ENCODE results near the gene DGKI.
"Not testable (repeated sequence)": the region's sequence is repeated elsewhere in the genome, so short reads cannot be mapped to it uniquely, and the experiment has no call there.

The DGKI gene

DNA sequence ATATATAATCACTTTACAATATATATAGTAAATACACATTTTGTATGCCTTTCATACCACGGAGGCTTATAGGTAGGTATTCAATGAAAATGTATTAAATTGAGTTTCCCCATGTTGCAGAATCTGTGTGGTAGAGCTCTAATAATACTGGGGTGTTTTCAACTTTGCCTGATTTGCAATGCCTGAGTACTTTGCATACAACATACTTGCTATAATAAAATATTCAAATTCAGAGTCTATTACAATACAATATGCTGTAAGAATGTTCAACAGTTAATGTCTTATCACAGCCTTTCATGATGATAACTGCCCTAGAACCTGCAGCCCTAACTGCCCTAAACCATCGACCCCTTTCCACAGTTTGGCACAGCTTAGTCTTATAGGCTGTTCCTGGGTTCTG lies 114.6 kb downstream of the DGKI start:
- DNase-seq = no peak

DNA sequence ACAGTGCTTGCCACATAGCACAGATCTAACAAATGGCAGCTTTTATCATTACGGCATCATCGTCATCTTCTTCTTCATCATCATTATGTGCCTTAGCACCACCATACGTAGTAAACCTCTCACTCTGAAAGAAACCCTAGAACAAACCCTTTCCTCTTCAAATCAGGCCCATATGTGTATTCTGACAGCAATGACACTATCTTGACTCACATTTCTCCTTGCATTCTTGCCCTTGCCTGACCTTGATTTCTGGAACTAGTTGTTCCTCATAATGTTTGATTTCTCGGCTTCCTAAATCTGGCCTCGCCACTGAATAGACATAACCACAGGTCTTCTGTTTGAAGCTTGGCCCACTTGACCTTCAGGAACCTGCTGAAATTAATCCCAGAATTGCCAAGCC lies 115.3 kb downstream of the DGKI start:
- DNase-seq = no peak

DNA sequence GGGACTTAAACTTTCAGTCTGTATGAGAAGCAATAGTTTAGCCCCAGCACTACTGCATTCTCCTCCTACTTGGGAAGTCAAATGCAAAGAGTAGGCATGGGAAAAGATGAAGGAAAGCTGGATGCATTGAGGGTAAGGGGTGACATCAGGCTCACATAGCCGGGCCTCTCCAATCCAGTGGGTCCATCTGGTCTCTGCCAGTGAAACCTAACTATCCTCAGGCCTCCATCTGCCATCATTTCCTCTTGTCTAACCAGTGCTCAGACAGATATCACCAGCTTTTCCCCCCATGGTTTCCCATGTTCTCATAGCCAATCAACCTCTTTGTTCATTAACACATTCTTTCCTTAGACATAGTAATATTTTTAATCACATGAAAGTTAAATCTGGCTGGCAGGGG lies 118.3 kb downstream of the DGKI start:
- no peak for DNase-seq

DNA sequence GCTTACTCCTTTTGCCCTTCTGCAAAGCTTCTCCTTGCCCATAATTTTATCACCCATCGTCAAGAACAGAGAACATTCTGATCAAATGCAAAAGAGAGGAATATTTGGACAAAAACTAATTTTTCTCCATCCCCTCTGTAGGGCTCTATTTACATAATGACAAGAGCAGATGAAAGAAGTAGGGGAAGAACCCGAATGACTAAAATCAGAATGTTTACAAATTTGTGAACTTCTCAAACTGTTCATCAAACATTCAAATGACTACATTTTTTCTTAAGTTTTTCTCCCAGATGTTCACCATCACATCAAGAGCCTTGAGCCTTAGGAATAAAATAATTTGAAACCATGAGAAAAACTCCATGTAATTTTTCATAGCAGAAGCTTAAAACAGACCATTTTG lies 119.4 kb downstream of the DGKI start:
- no peak for DNase-seq

DNA sequence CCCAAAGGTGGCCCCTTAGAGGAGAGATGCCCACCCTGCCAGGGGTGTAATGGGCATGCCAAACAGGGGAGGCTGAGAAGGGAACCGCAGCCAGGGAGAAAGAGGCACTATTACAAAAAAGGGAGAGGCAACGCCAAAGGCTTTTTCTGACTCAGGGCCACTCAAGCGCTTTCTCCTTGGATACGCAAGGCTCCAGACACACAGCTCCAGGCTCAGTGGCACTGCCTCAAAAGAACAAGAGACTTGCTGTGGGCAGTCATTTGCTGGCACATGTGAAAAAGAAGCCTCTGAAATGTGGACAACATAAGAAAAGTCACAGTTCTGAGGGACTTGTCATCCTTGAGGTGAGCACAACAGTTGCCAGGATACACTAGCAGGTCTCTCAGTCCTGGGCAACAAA lies 128.4 kb downstream of the DGKI start:
- no peak for DNase-seq

DNA sequence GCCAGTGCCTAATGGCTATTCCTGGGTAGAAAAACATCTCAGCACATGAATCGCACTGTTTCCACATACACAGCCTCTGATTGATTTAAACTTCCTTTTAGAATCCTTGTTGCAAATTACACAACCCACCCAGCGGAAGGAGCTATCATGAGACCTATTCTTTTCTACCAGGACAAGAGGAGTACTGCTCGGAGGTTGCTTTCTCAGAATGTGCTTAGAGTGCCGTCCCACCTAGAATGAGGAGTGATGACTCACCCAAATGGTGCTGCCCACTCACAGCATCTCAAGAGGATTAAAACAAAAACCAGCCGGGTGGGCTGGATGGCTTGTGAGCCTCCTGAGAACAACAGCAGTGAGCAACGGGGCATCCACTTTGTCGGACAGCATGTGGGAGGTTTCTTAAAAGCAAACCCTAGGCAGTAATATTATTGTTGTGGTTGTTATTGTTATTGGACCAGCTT lies 128.9 kb downstream of the DGKI start:
- no peak for DNase-seq

DNA sequence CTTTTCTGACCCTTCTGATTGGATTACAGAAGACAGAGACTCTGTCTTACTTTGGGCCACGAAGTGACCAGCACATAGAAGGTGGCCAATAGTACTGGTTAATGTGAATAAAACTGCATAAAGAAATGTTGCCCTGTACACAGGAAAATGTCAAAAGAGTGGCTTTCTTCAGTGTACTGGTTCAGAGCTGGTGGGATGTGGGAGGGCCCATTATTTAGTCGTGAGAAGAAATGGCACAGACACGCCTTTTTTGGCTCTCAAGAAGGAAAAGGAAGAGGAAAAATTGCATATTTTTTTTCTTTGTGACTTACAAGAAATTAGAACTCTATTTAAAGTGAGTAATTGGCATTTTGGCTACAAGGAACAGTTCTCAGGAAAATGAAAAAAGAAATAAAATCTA lies 129.7 kb downstream of the DGKI start:
- DNase-seq = no peak

DNA sequence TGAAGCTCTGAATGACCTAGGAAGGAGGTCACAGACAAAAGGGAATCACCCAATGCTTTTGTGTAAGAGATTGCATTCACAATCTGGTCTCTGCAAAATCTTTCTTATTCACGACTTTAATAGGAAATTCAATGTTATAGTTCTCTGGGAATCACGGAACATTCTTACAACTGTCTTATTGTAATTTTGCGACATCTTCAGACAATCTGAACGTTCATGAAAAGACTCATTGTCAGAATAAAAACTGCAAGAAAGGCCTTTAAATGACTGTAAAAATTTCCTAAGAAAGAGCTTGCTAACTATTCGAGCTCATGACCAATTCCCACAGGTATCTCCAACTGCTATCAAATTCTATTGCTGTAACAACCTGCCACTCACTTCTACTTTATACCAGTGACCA lies 130.7 kb downstream of the DGKI start:
- no peak for DNase-seq

DNA sequence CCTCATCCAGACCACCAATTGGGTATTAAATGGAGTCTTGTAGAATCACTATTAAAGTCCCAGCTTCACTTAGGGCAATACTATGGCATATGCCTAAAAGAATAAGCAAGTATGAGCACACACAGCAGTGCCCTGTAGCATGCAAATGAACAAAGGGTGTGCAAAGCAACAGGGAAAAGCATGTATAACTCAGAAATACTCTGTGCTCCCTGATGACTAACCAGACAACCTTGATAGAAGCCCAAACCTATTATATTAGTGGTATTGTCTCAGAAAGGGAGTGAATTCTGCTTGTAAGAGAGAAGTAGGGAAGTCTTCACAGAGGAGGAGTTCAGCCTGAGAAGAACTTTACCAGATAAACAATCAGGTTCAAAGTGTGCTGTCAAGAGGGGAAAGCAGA lies 131.2 kb downstream of the DGKI start:
- DNase-seq = no peak

DNA sequence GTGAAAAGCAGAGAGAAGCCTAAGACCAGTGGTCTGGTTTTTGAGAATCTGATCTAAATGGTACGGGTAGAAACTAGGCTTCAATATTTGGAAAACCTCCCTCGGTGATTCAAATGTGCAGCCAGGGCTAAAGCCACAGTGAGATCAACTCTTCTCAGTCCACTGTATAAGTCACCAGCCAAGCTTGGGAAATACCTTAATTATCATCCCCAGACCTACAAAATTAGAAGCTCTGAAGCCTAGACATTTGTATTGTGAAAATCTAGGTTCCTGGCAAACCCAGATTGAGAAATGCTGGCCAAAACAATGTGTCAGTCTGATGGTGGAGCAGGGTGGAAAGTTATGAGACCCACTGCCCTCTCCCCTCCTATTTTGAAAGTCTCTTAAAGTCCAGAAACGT lies 131.7 kb downstream of the DGKI start:
- no peak for DNase-seq

DNA sequence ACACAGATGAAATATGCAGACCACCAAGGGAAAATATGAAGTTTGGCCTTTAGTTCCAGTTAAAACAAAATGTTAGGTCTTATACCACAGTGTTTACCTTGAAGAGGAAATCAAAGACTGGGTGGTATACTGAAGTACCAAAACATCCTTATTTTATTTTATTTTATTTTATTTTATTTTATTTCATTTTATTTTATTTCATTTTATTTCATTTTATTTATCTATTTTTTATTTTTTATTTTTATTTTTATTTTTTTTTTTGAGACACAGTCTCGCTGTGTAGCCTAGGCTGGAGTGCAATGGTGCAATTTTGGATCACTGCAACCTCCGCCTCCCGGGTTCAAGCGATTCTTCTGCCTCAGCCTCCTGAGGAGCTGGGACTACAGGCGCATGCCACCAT lies 140.4 kb downstream of the DGKI start:
- DNase-seq = not testable (repeated sequence)

DNA sequence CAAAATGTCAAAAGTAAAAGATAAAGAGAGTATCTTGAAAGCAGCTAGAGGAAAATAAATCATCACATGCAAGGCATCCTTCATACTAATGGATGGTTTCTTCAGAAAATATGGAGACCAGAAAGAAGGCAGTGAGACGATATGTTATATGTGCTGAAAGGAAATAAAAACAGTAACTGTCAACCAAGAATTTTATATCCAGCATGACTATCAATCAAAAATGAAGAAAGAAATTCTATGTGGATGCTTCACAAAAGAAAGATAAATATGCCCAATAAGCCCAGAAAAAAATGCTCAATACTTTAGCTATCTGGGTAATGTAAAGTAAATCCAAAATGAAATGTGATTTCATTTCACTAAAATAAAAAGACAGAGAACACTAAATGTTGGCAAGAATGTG lies 142.1 kb downstream of the DGKI start:
- DNase-seq = no peak

DNA sequence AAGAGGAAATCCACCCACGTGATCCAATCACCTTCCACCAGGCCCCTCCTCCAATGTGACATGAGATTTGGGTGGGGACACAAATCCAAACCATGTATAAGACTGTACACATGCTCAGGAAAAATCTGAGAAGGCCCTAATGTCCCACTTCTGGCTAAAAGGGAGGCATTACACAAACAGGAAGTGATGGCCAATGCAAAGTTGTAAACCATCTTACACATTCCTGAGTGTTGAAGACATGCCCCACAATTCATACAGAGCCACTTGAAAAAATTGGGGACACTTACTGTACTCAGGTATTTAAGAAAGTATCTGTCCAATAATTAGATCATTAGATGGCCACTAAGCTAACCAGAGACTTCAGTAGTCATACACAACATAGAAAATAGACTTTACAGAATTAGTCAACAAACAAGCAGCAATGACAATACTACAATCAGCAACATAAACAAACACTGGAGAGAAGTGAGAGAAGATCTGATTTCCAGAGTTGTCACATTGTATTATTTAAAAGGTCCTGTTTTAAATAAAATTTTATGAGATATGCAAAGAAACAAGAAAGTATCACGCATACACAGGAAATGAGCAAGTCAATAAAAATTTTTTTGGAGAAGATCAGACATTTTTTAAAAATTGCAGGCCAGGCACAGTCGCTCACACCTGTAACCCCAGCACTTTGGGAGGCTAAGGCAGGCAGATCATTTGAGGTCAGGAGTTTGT lies 143.3 kb downstream of the DGKI start:
- no peak for DNase-seq

DNA sequence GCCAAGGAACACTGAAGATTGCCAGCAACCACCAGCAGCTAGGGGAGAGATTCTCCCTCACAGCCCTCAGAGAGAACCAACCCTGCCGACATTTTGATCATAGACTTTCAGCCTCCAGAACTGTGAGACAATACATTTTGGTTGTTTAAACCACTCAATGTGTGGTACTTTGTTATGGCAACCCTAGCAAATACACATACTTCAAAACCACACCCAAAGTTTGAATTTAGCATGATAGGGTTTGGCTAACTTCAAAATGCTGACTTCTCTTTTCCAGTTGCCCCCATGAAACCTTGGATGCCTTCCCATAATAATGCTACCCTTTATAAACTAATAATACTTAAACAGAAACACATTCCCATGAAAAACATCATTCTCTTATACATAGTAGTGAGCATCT lies 149.8 kb downstream of the DGKI start:
- DNase-seq = no peak

DNA sequence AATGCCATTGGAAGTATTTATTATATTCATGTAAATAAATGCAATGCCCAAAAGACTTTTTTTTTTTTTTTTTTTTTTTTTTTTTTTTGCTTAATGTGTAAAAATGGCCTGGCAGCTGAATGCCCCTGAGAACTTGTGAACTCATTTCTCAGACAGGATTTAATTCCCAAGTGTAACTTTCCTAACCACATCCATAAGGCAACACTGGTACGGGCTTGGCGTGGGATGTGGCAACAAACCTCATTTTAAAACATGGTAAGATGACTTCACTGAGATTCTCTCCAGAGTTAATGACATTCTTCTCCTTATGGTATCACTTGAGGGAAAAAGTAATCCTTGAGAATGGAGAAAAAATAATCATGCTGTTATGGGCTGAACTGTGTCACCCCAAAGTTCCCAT lies 150.4 kb downstream of the DGKI start:
- no peak for DNase-seq

DNA sequence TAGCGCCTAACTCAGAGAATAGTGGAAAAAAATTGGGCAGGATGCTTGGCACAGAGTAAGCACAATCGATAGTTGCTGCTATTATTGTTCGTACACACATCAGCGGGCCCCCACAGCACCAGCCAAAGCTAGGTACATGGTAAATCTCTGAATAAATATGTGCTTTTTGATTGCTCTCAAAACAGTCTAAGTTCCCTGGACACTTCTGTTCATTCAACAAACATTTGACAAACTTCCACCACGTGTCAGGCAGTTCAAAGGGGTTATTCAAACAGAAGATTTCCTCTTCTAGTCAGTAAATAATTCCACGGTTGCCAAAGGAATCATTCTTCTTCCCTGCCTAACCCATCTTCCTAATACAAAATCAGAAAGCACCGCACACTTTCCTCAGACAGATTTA lies 150.8 kb downstream of the DGKI start:
- no peak for DNase-seq

DNA sequence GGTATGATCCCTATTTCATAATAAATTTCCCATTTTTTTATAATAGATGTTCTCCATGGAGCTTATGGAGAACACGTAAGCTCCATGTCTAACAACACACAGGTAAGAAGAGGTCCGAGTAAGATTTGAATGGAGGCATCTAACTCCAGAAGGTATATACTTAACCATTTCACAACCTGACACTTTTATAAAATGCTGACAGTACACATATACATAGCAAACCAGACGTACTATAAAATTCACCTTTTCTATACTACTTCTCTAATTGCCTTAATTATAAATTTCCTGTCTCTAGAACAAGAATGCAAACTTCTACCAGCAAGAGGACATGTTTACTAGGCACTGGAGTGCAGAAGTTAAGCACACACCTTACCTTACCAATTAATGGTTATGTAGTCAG lies 151.3 kb downstream of the DGKI start:
- DNase-seq = no peak

DNA sequence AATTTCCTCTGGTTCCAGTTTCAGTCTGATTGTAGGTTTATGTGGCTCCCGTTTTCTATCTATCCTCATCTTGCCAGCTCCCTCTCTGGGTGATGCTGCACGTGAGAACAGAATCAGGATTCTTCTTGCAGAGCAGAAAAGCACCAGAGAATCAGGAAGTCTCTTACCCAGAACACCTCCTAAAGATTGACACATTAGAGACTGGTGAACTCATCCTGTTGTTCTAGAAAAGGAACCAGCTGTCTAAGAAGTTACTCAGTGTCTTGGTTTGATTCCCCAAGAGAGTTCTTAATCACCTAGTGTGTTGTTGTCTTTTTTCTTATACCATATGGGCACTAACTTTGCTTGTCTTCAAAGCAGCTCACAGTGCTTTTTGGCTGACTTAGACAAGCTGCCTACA lies 152.4 kb downstream of the DGKI start:
- DNase-seq = no peak

DNA sequence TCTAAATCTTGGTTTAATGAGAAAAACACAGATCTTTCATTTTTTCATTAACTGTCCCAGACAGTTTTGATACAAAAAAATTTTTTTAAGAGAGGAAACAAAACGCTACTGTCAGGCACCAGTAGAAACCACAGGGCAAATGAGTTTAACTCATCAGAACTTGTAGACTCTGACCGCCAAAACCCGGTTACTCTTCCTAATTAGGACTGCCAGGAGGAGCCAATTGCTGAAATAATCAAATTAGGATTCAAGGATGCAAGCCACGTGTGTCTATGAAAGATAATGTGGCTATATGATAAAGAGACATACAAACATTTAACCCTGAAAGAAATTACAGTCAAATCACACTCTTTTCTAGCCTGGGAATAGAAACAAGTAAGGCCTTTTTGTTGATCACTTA lies 154.4 kb downstream of the DGKI start:
- no peak for DNase-seq

DNA sequence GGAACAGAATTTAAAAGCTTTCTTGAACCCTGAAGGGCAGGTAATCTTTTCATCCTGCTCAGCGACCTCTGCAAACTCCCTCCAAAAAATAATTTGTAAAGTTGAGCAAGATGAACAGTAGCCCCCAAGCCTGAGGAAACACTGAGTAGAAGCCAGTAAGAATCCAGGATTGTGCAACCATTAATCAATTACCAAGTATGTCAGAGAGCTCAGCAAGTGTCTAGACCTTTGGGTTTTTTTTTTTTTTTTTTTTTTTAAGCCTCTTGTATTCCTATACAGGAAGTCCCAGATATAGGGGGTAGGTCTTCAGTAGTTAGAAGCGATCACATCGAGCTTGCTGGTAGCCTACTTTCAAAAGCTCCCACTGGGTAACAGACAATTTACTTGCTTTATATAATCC lies 155.2 kb downstream of the DGKI start:
- no peak for DNase-seq

DNA sequence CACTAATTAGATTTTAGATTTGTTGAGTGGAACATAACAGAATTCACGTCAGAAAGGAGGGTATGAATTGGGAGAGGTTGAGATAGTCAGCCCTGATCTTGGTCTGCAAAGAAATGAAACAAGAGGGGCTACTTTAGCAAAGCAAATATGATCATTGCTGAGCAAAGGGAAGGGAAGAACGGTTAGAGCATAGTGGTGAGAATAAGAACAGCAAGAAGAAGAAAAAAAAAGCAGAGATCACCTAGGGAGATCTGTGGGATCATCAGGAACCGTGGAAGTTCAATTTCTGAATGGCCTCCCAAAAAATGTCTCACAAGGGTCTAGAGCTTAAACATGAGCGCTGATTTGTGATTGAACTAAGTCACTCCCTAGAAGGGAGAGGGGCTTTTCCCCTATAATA lies 156.1 kb downstream of the DGKI start:
- DNase-seq = no peak

DNA sequence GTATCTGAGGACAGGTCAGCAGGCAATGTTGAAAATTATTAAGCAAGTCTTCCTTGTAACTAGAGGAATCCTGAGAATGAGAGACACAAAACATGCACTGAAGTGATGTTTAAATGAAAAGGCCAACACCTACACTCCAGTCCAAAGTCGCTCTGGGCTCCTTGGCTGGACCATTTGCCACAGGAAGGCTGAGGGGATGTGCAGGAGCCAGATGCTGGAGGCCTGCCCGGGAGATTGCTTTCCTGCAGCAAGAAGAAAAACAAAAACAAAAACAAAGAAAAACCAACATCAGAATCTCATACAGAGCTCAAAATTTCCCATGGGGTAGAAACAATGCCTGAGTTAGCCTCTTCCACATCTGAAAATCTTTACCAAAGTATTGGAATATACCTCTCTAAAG lies 157.0 kb downstream of the DGKI start:
- DNase-seq = no peak

DNA sequence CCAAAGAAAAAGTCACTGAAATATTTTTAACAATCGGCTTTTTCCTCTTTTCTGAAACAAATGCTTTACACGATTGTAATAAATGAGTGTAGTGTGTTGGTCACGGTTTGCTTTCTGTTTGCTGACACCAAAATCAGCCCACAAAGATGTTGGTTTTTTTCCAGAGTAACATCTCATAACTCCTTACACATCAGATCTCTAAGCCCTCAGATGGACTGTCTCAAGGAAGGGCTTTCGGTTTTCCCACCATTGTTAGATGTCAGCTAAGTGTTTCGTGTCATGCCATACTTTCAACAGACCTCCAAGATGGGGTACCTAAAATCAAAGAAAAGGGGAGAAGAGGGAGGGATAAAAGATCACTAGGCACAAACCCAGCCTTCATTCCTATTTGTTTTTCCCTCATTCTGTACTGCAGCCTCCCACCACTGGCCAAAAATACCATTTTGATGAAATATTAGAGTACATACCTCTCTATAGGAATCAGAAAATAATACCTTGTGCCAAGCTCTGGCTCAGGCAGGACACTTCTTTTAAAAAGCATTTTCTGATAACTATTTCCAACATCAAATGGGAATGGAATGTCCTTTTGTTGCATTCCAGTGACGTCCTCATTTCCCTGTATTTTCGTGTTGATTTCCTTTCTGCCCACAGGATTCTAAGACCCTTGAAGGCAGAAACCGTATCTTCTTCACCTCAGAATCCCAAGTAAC lies 159.1 kb downstream of the DGKI start:
- no peak for DNase-seq

DNA sequence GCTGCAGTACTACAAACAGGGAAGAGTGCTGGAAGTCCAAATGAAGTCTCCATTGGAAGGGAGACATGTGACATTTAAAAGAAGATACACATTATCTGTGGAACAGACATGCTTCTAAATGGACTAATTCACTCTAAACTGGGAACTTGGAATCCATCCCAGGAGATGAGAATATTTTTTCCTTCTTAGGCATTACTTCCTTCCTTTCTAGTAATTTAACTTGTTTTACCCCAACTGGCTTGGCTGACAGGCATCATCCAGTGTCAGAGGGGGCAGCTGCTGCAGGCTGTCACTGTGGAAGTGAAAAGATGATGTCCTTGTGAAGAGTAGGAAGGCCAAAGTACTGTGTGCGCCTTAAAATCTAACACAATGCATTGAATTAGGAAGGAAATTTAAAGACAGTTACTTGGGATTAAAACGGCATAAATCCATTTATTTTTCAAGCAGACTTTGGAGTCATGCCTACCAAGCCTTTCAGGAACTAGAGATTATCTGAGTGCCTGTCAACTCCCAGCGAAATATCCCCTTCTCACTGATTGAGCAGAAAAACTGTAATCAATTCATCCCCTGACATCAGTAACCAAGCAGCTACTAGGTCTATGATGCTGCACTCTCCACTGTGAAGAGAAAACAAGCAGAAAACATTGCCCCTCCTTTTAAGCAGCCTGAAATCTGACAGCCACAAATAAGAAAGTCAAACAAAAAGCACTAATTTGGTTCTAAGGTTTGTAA lies 161.2 kb downstream of the DGKI start:
- DNase-seq = no peak

Measured in stimulated activated naive CD4-positive, alpha-beta T cell (primary cell).